T-helper 1 cell treated with Interleukin-12 subunit alpha and Interleukin-12 subunit beta and Interleukin-4 antibody, amounts not matched to agents 30 μg/mL and 1 μg/mL, for 36 hours (primary cell): ENCODE measurements around the gene KRT37.
"Not testable (repeated sequence)": the region's sequence is repeated elsewhere in the genome, so short reads cannot be mapped to it uniquely, and the experiment has no call there.

Experiments
- H3K27ac Mint-ChIP-seq: one replicate; pipeline ENCODE4 v1.8.0; 2021; ENCODE audit warnings: mild to moderate bottlenecking, mixed read lengths
- H3K27me3 Mint-ChIP-seq: one replicate; pipeline ENCODE4 v1.8.0; 2021; ENCODE audit warnings: low read depth, mixed read lengths
- H3K36me3 Mint-ChIP-seq: one replicate; pipeline ENCODE4 v1.8.0; 2021; ENCODE audit warnings: low read depth, mixed read lengths
- H3K4me1 Mint-ChIP-seq: one replicate; pipeline ENCODE4 v1.8.0; 2021; ENCODE audit warnings: low read depth, mixed read lengths
- H3K4me3 Mint-ChIP-seq: one replicate; pipeline ENCODE4 v1.8.0; 2021; ENCODE audit warnings: mild to moderate bottlenecking, moderate library complexity, mixed read lengths
- H3K9me3 Mint-ChIP-seq: one replicate; pipeline ENCODE4 v1.8.0; 2021; ENCODE audit warnings: mixed read lengths

Gene KRT37

DNA sequence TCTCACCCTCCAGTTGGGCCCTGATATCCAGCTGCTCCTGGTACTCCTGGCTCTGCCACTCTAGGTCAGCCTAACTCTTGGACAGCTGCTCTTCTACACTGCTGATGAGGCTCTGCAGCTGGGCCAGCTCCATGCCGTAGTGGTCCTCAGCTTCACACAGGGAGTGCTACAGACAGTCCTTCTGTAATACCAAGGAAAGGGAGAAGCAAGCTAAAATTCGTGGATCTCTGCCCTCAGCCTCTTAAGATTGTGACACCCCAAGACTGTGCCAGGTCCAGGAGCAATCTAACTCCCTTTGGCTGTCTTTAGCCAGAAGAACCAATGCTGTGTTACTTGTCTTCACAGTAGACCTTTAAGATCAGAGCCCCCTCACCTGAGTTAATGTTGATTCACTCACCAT lies 24.1 kb upstream of the KRT37 start:
- Mint-ChIP-seq H3K9me3 (no peaks in the 10 kb centered on the region), H3K36me3 (no peaks in the 10 kb centered on the region), H3K27me3 (peaks cover 12% of the 10 kb centered on the region), H3K27ac (no peak overlapping the region), H3K4me3 (no peak overlapping the region), H3K4me1 (no peaks in the 10 kb centered on the region)

- Mint-ChIP-seq H3K27me3 (peaks cover 13% of the 10 kb centered on the region), H3K27ac (no peak overlapping the region), H3K36me3 (no peaks in the 10 kb centered on the region), H3K4me3 (no peak overlapping the region), H3K4me1 (no peaks in the 10 kb centered on the region), H3K9me3 (no peaks in the 10 kb centered on the region)
Observed at GRCh38 chr17:41446806-41447205, 22.4 kb upstream of the KRT37 start.

GRCh38 chr17:41444640-41445039 lies 20.3 kb upstream of the KRT37 start:
- no peaks in the 10 kb centered on the region for H3K4me1 Mint-ChIP-seq

DNA sequence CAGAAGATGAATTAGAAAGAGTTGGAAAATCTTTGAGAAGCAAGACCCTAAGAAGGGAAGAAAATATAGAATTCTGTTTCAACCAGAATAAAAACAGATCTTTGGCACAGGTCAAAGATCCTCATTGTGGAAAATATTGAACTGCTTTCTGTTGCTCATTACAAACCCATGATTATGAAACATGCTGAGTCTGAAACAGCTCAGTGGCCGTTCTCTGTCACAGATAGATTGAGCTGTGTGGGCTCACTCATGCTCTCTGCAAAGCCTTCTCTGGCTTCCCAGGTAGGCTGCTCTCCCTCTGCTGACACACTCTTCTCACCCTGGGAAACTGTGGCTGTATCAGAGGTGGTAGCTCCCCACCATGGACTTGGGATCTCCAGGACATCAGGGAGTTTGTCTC lies 19.8 kb upstream of the KRT37 start:
- Mint-ChIP-seq H3K36me3 (no peaks in the 10 kb centered on the region), H3K9me3 (no peaks in the 10 kb centered on the region), H3K27ac (no peak overlapping the region), H3K4me1 (no peaks in the 10 kb centered on the region), H3K27me3 (peaks cover 11% of the 10 kb centered on the region), H3K4me3 (no peak overlapping the region)

More at GRCh38 chr17:41444640-41445039, 20.3 kb upstream of the KRT37 start:
- H3K27me3 Mint-ChIP-seq, result peaks cover 13% of the 10 kb centered on the region
- H3K4me3 Mint-ChIP-seq, result no peak overlapping the region
- H3K27ac Mint-ChIP-seq, result no peak overlapping the region
- H3K36me3 Mint-ChIP-seq, result no peaks in the 10 kb centered on the region
- no peaks in the 10 kb centered on the region for H3K9me3 Mint-ChIP-seq

GRCh38 chr17:41442739-41443138 lies 18.4 kb upstream of the KRT37 start:
- Mint-ChIP-seq H3K4me3 (no peak overlapping the region), H3K36me3 (no peaks in the 10 kb centered on the region), H3K27me3 (peaks cover 10% of the 10 kb centered on the region), H3K4me1 (no peaks in the 10 kb centered on the region), H3K9me3 (no peaks in the 10 kb centered on the region), H3K27ac (no peak overlapping the region)

GRCh38 chr17:41440531-41441033 lies 16.2 kb upstream of the KRT37 start, which contains the start of gene KRT38:
TSS of gene KRT38 (minus strand) at chr17:41440983. CDS start at chr17:41440921, 62 bp downstream.
- Mint-ChIP-seq H3K4me1 (no peaks in the 10 kb centered on the region), H3K9me3 (no peaks in the 10 kb centered on the region), H3K36me3 (no peaks in the 10 kb centered on the region), H3K27ac (no peak within 1 kb of the TSS), H3K27me3 (peaks cover 10% of the 10 kb centered on the region), H3K4me3 (no peak within 1 kb of the TSS)

DNA sequence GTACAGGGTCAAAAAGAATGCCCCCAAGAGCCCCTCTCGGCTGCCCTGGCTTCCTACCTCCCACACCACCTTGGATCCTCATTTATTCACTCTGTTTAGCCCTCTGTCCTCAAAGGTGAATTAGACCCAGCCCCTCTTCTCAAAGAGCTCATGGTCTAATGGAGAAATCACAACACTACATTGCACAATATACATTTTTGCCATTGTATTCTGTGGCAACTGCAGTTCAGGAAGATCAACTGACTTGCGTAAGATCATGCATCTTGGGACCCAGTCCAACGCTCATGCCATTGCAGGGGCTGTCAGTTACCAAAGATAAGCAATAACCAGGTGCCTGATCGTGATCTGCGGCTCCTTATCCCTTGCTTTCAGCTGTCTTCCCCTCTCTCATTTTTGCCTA lies 15.0 kb upstream of the KRT37 start:
- Mint-ChIP-seq H3K27me3 (peaks cover 10% of the 10 kb centered on the region), H3K27ac (no peak overlapping the region), H3K4me3 (no peak overlapping the region), H3K4me1 (no peaks in the 10 kb centered on the region), H3K9me3 (no peaks in the 10 kb centered on the region), H3K36me3 (no peaks in the 10 kb centered on the region)

- H3K36me3 Mint-ChIP-seq, result no peaks in the 10 kb centered on the region
- no peak overlapping the region for H3K27ac Mint-ChIP-seq
- H3K9me3 Mint-ChIP-seq, result no peaks in the 10 kb centered on the region
- no peak overlapping the region for H3K4me3 Mint-ChIP-seq
- peaks cover 8% of the 10 kb centered on the region for H3K27me3 Mint-ChIP-seq
- no peaks in the 10 kb centered on the region for H3K4me1 Mint-ChIP-seq
Observed at GRCh38 chr17:41437769-41438168, 13.4 kb upstream of the KRT37 start.

GRCh38 chr17:41437254-41437653 lies 12.9 kb upstream of the KRT37 start:
- no peaks in the 10 kb centered on the region for H3K4me1 Mint-ChIP-seq
- peaks cover 8% of the 10 kb centered on the region for H3K27me3 Mint-ChIP-seq
- H3K36me3 Mint-ChIP-seq, result no peaks in the 10 kb centered on the region
- H3K9me3 Mint-ChIP-seq, result no peaks in the 10 kb centered on the region
- H3K4me3 Mint-ChIP-seq, result no peak overlapping the region
- H3K27ac Mint-ChIP-seq, result no peak overlapping the region

GRCh38 chr17:41434415-41434814 lies 10.0 kb upstream of the KRT37 start:
- Mint-ChIP-seq H3K27me3 (peaks cover 15% of the 10 kb centered on the region), H3K9me3 (no peaks in the 10 kb centered on the region), H3K4me1 (no peaks in the 10 kb centered on the region), H3K36me3 (no peaks in the 10 kb centered on the region), H3K4me3 (no peak overlapping the region), H3K27ac (no peak overlapping the region)

GRCh38 chr17:41434005-41434404 lies 9.6 kb upstream of the KRT37 start:
- Mint-ChIP-seq H3K4me1 (no peaks in the 10 kb centered on the region), H3K9me3 (no peaks in the 10 kb centered on the region), H3K36me3 (no peaks in the 10 kb centered on the region), H3K27ac (no peak overlapping the region), H3K4me3 (no peak overlapping the region), H3K27me3 (peaks cover 15% of the 10 kb centered on the region)

GRCh38 chr17:41433586-41433985 lies 9.2 kb upstream of the KRT37 start:
- Mint-ChIP-seq H3K27ac (no peak overlapping the region), H3K4me1 (no peaks in the 10 kb centered on the region), H3K27me3 (peaks cover 18% of the 10 kb centered on the region), H3K9me3 (no peaks in the 10 kb centered on the region), H3K4me3 (no peak overlapping the region), H3K36me3 (no peaks in the 10 kb centered on the region)

GRCh38 chr17:41430376-41430775 lies 6.0 kb upstream of the KRT37 start:
- H3K4me1 Mint-ChIP-seq, H3K4me3 Mint-ChIP-seq, H3K9me3 Mint-ChIP-seq, H3K27ac Mint-ChIP-seq, H3K36me3 Mint-ChIP-seq: not testable (repeated sequence)
- H3K27me3 Mint-ChIP-seq, result peaks cover 24% of the 10 kb centered on the region

DNA sequence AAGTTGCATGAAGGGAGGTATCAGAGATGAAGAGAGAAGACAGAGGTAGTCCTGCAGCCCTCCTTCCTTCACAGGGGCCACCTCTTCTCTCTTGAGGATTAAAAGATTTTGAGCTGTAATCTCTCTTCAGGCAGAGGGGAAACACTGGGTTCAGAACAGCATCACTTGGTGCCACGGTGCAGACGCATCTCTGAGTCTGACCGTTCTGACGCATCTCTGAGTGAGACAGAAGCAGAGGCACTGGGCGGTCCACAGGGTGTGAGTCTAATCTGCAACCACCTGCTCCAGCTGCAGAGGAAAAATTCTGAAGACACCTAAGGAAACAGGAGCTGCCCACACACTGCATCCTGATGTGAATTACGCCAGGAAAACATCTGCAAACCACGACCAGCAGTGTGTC lies 5.3 kb upstream of the KRT37 start:
- H3K9me3 Mint-ChIP-seq, result no peaks in the 10 kb centered on the region
- H3K27ac Mint-ChIP-seq, result no peak overlapping the region
- H3K4me1 Mint-ChIP-seq, result no peaks in the 10 kb centered on the region
- H3K36me3 Mint-ChIP-seq, result no peaks in the 10 kb centered on the region
- H3K27me3 Mint-ChIP-seq, result peaks cover 24% of the 10 kb centered on the region
- no peak overlapping the region for H3K4me3 Mint-ChIP-seq

GRCh38 chr17:41428591-41429291 lies 4.4 kb upstream of the KRT37 start:
- Mint-ChIP-seq H3K27ac (no peak overlapping the region), H3K27me3 (peaks cover 24% of the 10 kb centered on the region), H3K9me3 (no peaks in the 10 kb centered on the region), H3K36me3 (no peaks in the 10 kb centered on the region), H3K4me3 (no peak overlapping the region), H3K4me1 (no peaks in the 10 kb centered on the region)
